AG08396 (cell line): ENCODE data around the gene TRIM25.

Experiments used
- DNase-seq: peaks from one replicate; pipeline ENCODE4 v3.0.0; 2012; ENCODE audit warnings: low spot score, mixed read lengths

Gene TRIM25

GRCh38 chr17:56867948-56868376 lies 45.9 kb downstream of the TRIM25 start:
- DNase-seq, result no peak

GRCh38 chr17:56866496-56866895 lies 47.4 kb downstream of the TRIM25 start:
- DNase-seq, result no peak

GRCh38 chr17:56866076-56866475 lies 47.8 kb downstream of the TRIM25 start:
- DNase-seq, result no peak

GRCh38 chr17:56863974-56864373 lies 49.9 kb downstream of the TRIM25 start:
- DNase-seq, result no peak

- DNase-seq, result no peak
These were observed 52.0 kb downstream of the TRIM25 start for GRCh38 chr17:56861899-56862298.

- DNase-seq, result no peak
These were observed 62.8 kb downstream of the TRIM25 start for GRCh38 chr17:56851008-56851407.

GRCh38 chr17:56850591-56850990 lies 63.3 kb downstream of the TRIM25 start:
- no peak for DNase-seq

- DNase-seq, result no peak
These were observed 64.7 kb downstream of the TRIM25 start for GRCh38 chr17:56849131-56849530.

- DNase-seq, result no peak
These were observed 66.7 kb downstream of the TRIM25 start for GRCh38 chr17:56847106-56847505.

GRCh38 chr17:56845934-56846333 lies 67.9 kb downstream of the TRIM25 start:
- no peak for DNase-seq

GRCh38 chr17:56842577-56842976 lies 71.3 kb downstream of the TRIM25 start:
- no peak for DNase-seq

- no peak for DNase-seq
These were observed 75.2 kb downstream of the TRIM25 start for GRCh38 chr17:56838687-56839086.
